Coronary artery (tissue), 2 donors: ENCODE data around the gene MINPP1.
A peak's percentile ranks its signal among the peaks of the same experiment; 100 is the strongest.

ENCODE experiments used
- DNase-seq: peaks from one replicate; pipeline ENCODE4 v3.0.0-alpha.2; 2017; ENCODE audit warnings: low spot score
- H3K27ac ChIP-seq, 2 donors: fragments of 200-600 bp; sonication (generic); one replicate each; pipeline ENCODE4 v1.5.1; 2016 to 2019
- H3K4me3 ChIP-seq: fragments of 200-600 bp; sonication (generic); 2 replicates; pipeline ENCODE4 v1.5.1; 2016; ENCODE audit warnings: mild to moderate bottlenecking, moderate library complexity
- TF ChIP-seq, protein P1 (sequence below): fragments of 200-600 bp; sonication (generic); IDR thresholded peaks from one replicate; pipeline ENCODE4 v1.5.1; 2019; ENCODE audit warnings: antibody characterized with exemption

The MINPP1 gene

DNA sequence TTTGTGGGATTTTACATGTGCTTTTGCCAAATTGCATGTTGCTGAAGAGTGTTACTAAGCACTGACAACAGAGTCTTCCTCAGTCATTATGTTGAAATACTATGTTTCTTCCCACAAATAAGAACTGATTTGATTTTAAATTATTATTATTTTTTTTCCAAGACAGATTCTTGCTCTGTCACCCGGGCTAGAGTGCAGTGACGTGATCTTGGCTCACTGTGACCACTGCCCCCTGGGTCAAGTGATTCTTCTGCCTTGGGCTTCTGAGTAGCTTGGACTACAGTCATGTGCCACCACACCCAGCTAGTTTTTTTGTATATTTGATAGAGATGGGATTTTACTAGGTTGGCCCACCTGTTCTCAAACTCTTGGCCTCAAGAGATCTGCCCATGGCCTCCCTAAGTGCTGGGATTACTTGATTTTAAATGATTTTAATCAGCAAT, 42.3 kb downstream of the MINPP1 start:
- peak overlapping the region; percentile 60 to 82 for H3K27ac ChIP-seq
- TF ChIP-seq, protein P1, sequence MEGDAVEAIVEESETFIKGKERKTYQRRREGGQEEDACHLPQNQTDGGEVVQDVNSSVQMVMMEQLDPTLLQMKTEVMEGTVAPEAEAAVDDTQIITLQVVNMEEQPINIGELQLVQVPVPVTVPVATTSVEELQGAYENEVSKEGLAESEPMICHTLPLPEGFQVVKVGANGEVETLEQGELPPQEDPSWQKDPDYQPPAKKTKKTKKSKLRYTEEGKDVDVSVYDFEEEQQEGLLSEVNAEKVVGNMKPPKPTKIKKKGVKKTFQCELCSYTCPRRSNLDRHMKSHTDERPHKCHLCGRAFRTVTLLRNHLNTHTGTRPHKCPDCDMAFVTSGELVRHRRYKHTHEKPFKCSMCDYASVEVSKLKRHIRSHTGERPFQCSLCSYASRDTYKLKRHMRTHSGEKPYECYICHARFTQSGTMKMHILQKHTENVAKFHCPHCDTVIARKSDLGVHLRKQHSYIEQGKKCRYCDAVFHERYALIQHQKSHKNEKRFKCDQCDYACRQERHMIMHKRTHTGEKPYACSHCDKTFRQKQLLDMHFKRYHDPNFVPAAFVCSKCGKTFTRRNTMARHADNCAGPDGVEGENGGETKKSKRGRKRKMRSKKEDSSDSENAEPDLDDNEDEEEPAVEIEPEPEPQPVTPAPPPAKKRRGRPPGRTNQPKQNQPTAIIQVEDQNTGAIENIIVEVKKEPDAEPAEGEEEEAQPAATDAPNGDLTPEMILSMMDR, result no peak
- no peak overlapping the region for H3K4me3 ChIP-seq
- DNase-seq, result peak; percentile 73

DNA sequence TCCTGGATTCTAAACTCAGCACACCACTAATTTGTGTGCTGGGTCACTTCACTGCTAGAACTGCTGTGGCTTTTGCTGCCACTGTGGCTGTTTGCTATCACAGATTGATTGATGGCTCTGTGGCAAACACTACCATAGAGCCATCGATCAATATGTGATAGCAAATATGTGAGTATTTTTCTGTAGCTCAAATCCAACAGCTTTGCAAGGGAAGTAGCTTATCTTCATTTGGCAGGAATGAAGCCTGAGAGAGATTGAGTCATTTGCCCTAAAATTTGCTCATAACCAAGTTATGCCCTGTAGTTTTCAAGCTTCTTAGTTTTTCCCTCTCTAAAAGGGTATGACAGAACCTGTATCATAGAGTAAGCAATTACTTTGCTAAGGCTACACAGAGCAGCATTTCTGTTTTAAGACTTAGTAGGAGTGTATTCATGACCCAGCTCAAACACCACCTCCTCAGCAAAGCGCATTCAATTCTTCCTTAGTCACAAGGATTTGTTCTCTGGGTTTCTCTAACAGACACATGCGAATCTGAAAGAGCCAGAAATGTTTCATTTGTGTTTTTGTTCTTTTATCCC, 43.1 kb downstream of the MINPP1 start:
- TF ChIP-seq, protein P1, result no peak
- Histone ChIP-seq H3K27ac (peak overlapping the region; percentile 60 to 82), H3K4me3 (no peak overlapping the region)
- DNase-seq, result no peak

DNA sequence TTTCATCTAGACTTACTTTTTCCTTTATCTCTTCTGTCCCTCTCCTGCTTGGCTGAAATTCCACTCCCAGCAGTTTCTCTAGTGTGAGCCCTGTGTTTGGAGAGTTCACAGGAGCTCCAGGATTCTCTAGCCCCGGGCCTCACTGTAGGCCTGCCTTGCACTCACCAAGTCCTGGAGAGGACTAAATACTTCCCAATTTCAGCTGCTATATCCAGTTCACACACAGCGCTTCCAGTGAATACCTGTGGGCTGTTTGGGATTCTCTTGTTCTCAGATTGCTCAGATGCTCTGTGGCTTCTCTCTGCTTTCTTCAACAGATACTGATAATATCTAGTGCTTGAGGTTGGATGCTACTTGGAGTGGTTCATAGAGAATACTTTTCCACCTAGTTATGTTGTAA, 46.0 kb downstream of the MINPP1 start:
- TF ChIP-seq, protein P1, result no peak
- no peak for DNase-seq
- peak overlapping the region in 1 of 2 donors; percentile 12 for H3K27ac ChIP-seq
- no peak overlapping the region for H3K4me3 ChIP-seq

DNA sequence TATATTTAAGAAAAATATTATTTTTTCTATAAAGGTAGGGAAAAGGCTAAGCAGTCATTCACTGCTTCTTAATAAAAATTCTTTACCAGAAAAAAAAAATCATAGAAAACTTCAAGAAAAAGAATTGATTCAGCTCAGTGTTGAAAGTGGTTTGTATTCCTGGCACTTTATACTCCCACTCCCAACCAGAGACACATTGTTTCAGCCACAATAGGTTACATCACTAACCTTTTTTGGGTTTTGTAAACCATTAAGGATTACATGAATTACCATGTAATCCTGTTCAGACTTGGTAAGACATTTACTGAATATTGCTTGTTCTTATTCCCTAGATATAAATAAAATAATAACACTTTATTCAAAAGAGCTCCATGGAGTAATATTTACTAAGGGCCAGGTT, 46.6 kb downstream of the MINPP1 start:
- H3K4me3 ChIP-seq, result no peak overlapping the region
- TF ChIP-seq, protein P1, result no peak
- no peak for DNase-seq

DNA sequence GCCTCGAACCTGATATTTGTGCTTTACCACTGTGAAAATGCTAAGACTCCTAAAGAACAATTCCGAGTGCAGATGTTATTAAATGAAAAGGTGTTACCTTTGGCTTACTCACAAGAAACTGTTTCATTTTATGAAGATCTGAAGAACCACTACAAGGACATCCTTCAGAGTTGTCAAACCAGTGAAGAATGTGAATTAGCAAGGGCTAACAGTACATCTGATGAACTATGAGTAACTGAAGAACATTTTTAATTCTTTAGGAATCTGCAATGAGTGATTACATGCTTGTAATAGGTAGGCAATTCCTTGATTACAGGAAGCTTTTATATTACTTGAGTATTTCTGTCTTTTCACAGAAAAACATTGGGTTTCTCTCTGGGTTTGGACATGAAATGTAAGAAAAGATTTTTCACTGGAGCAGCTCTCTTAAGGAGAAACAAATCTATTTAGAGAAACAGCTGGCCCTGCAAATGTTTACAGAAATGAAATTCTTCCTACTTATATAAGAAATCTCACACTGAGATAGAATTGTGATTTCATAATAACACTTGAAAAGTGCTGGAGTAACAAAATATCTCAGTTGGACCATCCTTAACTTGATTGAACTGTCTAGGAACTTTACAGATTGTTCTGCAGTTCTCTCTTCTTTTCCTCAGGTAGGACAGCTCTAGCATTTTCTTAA, 47.7 kb downstream of the MINPP1 start:
- TF ChIP-seq, protein P1, result no peak
- Histone ChIP-seq H3K27ac (no peak overlapping the region), H3K4me3 (no peak overlapping the region)
- DNase-seq, result no peak

More for the DNA sequence above, 46.6 kb downstream of the MINPP1 start:
- no peak overlapping the region for H3K27ac ChIP-seq

DNA sequence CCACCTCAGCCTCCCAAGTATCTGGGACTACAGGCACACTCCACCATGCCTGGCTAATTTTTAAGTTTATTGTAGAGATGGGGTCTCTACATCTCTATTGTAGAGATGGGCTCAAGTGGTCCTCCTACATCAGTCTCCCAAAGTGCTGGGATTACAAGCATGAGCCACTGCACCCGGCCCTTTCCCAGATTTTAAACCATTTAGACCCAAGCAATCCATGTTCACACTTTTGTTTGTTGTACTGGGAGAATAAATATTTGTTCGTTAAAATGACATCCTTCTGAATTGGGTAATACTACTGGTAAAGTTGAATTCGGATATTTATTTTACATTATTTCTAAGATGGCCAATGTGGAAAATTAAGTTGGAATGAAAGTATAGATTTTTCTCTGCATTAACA, 52.7 kb downstream of the MINPP1 start:
- TF ChIP-seq, protein P1, result no peak
- Histone ChIP-seq H3K4me3 (no peak overlapping the region), H3K27ac (no peak overlapping the region)
- DNase-seq, result no peak

DNA sequence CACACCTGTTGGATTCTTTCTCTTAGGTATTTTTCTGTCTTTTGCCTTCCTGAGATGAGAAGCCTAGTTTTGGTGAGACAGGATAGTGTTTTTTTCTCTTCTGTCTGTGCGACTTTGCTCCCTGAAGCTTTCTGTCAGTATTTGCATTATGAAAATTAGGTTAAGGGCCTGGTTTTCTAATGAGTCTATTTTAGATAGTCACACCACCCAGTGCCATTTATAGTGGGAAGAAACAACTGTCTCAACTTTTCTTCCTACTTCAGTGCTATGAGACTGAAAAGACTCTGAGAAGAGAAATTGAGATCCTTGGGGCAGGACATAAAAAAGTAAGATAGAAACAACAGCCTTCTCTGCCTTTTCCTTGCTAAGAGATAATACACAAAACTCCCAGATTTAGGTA, 53.6 kb downstream of the MINPP1 start:
- Histone ChIP-seq H3K4me3 (no peak overlapping the region), H3K27ac (no peak overlapping the region)
- no peak for DNase-seq
- TF ChIP-seq, protein P1, result no peak
